Activated gamma-delta T cell treated with anti-CD3 and anti-CD28 coated beads, Interleukin-2, amount 50 U/mL, for 16 hours (primary cell): ENCODE data around the gene C10orf90.

Experiments used
- DNase-seq: peaks from one replicate; pipeline ENCODE4 v3.0.0-alpha.2; 2020; ENCODE audit warnings: low read depth

C10orf90 gene

DNA sequence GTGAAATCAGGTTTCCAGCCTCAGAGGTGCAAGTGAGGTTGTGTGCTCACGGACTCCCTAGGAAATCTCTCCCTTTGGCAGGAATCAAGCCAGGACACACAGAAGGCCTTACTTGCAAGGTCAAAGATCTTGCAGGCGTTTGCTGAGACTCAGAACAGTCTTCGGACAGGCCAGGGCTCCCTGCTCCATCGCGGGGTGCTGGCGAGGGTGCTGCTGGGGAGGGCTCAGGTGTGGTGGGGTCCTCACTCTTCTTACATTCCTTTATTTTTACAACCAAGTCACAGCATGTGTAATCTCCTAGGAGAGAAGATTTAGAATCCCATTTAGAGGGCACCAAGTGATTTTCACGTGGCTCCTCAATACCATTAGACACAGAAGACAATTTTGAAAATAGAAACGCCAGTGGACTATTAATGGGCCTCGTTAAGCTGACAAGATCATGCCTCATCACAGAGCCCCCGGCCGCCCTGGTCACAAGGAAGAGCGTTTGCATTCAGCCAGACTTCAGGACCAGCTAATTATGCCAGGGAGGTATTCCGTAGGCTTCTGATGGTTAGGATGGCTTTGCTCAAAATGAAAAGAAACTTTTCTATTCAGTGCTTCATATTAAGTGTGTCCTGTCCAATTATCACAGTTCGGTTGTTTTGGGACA lies 209.1 kb downstream of the C10orf90 start:
- no peak for DNase-seq

DNA sequence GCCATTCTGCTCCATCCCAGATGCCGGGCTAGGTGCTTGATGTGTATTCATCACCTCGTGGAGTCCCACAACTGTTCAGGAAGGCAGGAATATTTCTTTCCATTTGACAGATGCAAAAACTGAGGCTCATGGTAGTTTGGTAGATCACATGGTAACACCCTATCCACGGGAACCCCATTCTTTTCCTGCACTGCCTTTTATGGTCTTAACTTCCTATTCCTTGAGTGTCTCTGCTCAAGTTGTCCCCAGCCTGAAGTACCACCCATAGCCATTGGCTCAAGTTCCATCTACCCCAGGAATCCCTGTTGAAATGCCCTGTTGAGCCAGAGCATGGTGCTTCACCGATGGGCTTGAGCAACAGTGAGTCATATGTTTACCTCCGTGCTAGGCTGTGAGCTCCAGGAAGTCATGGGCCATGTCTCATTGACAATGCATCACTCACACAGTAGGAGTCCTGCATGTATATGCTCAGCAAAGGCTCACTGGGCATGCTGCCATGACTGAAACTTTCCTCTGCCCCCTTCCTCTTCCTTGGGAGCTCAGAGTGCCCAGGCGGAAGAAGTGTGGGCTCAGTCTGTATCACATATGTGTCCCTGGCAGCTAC lies 210.5 kb downstream of the C10orf90 start:
- no peak for DNase-seq

- no peak for DNase-seq
Observed at GRCh38 chr10:126459032-126459831, 211.3 kb downstream of the C10orf90 start.

DNA sequence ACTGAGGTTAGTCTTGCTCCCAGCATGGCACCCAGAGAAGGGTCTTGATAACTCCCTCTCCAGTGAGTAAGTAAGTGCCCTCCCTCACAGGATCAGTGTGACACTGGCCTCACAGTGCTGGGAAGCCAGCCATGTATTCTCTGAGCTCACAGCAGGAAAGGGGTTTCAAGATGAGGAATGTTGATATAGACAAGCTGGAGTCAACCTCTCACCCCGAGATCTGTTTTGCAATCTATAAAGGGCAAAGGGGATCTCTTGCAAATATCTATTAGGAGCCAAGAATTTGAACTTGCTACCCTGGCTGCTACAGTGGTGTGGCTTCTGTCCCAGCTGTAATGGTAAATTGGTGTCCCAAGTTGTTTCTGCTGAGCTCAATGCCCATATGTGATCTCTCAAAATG lies 212.0 kb downstream of the C10orf90 start:
- no peak for DNase-seq

- no peak for DNase-seq
Observed at GRCh38 chr10:126456632-126457031, 213.9 kb downstream of the C10orf90 start.

GRCh38 chr10:126455766-126456405 lies 214.6 kb downstream of the C10orf90 start:
- DNase-seq = no peak

DNA sequence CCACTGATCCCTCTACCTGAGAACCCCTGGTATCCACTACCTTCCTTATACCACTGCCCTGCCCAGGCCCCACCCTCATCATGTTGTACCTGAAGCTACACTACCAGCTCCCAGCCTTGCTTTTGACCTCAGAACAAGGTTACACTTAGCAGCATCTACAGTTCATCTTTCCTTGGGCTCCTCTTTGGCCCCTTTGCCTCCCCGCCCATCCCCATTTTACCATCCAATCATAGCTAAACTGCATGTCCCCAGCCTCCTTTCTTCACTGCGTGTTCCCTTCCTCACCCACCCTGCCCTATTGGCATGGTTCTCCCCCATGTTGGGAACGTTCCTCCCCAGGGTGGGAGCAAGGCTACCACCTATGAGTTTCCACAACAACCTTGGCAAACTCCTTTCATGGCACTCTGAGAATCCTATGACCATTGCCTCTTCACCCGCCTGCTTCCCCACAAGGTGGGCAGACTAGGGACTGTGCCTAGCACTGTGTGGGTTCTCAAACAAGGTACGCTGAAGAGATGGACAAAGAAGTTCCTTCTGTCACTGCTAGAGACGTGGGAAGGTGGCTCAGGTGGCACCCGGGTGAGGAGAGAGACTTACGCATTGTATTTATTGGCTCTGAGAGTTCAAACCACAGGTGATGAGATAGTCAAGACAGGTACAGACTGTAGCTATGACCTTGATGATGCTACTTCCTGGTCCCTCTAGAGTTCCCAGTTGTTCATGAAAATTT lies 215.3 kb downstream of the C10orf90 start:
- DNase-seq = no peak

GRCh38 chr10:126454045-126454751 lies 216.3 kb downstream of the C10orf90 start:
- no peak for DNase-seq

DNA sequence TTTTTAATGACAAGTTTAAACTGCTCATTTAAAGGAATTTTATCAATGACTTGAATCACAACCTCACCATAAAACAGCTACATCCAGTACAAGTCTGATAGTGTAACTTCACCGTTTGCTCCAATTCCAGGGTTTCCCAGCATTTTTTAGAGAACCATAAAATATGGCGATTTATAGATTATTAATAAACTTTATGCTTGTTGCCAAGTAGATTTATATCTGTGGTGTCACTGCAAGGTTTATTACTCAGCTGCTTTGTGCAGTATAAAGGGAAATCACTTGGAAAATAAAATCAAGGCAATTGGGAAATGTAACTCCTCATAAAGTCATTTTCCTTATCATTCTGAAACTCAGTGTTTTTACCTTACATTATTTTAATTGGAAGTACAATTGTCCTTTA lies 218.2 kb downstream of the C10orf90 start:
- DNase-seq = no peak

GRCh38 chr10:126448091-126448490 lies 222.4 kb downstream of the C10orf90 start:
- DNase-seq = no peak

GRCh38 chr10:126439942-126440341 lies 230.6 kb downstream of the C10orf90 start:
- no peak for DNase-seq

GRCh38 chr10:126438407-126438783 lies 232.1 kb downstream of the C10orf90 start:
- DNase-seq = no peak

DNA sequence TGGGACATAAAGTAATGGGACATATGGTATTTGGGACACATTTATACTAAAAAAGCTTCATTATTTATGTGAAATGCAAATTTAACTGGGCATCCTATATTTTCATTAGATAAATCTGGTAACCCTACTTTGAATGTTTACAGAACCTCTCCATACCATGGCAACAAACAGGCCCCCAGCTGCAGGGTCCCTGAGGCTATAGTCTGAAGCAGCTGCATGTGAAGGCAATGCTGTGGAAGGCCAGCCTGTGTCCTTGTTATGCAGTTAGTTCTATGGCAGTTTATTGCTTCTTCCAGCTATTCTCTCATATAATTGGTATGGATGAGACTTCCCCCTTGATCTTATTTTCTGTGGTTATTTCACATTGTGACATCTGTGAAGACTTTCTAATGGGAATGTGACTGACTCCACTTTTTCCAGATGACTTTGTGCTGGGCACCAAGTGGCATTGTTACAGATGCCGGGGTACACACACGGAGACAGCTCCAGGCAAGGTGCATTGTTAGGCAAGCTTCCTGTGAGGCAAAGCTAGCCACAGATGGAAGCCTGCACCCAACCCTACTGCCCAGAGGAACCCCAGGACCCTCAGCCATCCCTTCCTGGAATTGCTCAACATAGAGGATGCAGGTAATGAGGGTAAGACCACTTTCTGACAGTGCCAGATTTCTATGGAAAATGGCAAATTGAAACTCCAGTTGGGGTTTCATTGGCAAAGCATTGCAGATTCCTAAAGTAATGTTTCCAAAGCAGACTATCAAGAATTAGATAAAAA lies 232.7 kb downstream of the C10orf90 start:
- DNase-seq = no peak

GRCh38 chr10:126434235-126434634 lies 236.3 kb downstream of the C10orf90 start:
- DNase-seq = no peak

DNA sequence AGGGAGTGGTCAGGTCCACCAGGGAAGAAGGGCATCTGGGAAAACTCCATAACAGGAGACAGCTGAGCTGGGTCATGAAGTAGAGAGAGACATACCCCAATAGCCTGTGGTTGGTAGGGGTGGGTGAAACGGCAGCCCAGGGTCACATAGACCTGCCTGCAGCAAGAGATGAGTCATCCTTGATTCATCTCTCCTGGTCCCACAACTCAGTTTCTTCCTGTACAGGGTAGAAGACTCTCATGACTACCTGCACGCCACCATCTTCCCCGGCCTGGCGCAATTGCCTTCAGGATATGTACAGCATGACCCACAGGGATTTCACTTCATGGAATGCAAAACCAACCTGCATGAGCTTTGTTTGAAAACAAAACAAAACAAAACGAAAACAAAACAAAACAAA lies 237.1 kb downstream of the C10orf90 start:
- DNase-seq = no peak

DNA sequence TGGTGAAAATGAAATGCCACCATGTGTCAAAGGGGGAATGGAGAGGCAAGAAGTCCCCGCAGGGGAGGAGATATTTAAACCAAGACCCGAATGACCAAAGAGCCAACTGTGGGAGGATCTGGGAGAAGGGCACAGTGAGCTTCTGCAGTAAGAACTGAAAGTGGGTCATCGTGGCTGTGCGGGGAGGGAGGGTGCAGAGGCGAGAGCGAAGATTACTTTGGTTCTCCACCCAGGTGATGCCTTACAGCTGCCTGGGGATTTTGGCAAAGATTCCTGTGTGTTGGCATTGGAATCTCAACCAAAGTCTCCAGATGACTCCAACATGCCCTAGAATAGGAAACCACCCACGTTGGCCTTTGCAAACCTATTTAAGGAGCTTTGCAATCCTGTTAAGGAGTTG lies 238.0 kb downstream of the C10orf90 start:
- no peak for DNase-seq

DNA sequence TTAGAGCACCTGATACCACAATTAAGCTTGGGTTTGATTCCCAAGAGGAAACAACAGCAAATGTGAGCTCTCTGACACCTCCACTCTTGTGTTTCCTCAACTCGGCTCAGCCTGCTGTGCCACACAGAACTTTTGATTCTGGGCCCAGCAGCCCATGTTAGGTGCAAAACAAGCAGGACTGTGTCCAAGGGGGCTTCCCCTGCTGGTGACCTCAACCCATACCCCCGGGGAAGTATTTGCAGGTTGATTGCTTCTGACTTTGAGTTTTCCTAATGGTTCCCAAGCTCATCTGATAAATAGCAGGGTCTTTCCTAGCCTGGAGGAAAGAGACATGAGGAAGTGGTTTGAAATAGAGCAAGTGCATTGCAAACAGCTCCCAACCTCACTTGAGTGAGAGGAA lies 238.7 kb downstream of the C10orf90 start:
- DNase-seq = no peak

DNA sequence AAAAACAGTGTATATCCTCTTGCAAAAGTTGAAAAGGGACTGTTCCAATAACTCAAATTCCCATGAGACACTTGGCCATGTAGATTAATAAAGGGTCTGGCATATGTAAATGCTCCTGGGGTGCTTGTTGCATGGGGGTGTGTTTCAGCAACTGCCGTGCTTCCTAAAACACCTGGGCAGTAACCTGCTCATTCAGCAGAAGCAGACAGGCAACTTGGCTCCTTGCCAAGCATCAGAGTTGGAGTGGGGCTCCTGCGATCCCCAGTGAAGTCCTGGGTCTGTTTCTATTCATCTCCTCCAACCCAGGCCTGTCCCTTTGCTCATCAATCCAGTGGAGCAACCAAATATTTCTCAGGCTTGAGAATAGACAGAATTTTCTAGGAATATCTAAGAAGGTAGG lies 240.0 kb downstream of the C10orf90 start:
- no peak for DNase-seq

GRCh38 chr10:126429275-126429674 lies 241.2 kb downstream of the C10orf90 start:
- DNase-seq = no peak

GRCh38 chr10:126425489-126426065 lies 244.9 kb downstream of the C10orf90 start:
- DNase-seq = no peak
